Ovary (tissue), 3 donors: ENCODE measurements around the gene CCDC33.

Source experiments
- CTCF ChIP-seq, 3 donors: fragments of 450-650 bp in 2 of 3; fragments of 200-600 bp in 1 of 3; IDR thresholded peaks; one replicate each; pipeline versions ENCODE4 v1.5.1 to v1.8.0; 2016 to 2022; ENCODE audit warnings: antibody characterized with exemption in 3 of 3, mild to moderate bottlenecking in 1 of 3
- EP300 ChIP-seq: sonication (generic); formaldehyde crosslinking; IDR thresholded peaks from one replicate; pipeline ENCODE4 v1.6.1; 2017; ENCODE audit warnings: antibody characterized with exemption
- POLR2A ChIP-seq: fragments of 450-650 bp; IDR thresholded peaks from one replicate; pipeline ENCODE4 v1.6.1; 2017; ENCODE audit warnings: antibody characterized with exemption, mild to moderate bottlenecking, moderate library complexity
- donor health status: DM: no; HTN: no; CAD: no.

- TF ChIP-seq CTCF (IDR thresholded peaks at IDR 0.05) (no peak), POLR2A (no peak), EP300 (no peak)
Observed at GRCh38 chr15:74193299-74193718, 42.8 kb upstream of the CCDC33 start.
